Astrocyte (in vitro differentiated cells and primary cell): ENCODE results near the gene INPP5J. TPM values are rescaled to one million over a fixed set of nuclear protein-coding genes. Genes with fewer than 3 reads are reported as not detected.
"Not testable (repeated sequence)": the region's sequence is repeated elsewhere in the genome, so short reads cannot be mapped to it uniquely, and the experiment has no call there.

Experiments used
- DNase-seq: peaks from one replicate; pipeline ENCODE4 v3.0.0-alpha.2; 2010; ENCODE audit warnings: low read depth
- FAIRE-seq: peaks from 2 replicates; lab custom pipeline; 2011; peaks lifted over from hg19 to GRCh38; lab: Jason Lieb, UNC
- H2AFZ ChIP-seq: 2 replicates; pipeline ENCODE4 v1.6.0; 2012; ENCODE audit warnings: low read depth, low read length, inconsistent platforms
- H3K27ac ChIP-seq: 2 replicates; pipeline ENCODE4 v1.5.1; 2011; ENCODE audit warnings: low read depth, low read length, inconsistent platforms
- H3K27me3 ChIP-seq: 2 replicates; pipeline ENCODE4 v1.6.0; 2011; ENCODE audit warnings: low read length, inconsistent platforms; ENCODE audit not compliant: insufficient read depth
- H3K36me3 ChIP-seq: 2 replicates; pipeline ENCODE4 v1.5.1; 2011; ENCODE audit warnings: low read length, inconsistent platforms; ENCODE audit not compliant: insufficient read depth
- H3K4me1 ChIP-seq: 2 replicates; pipeline ENCODE4 v1.5.1; 2011; ENCODE audit warnings: low read length, inconsistent platforms; ENCODE audit not compliant: insufficient read depth
- H3K4me2 ChIP-seq: 2 replicates; pipeline ENCODE4 v1.6.0; 2012; ENCODE audit warnings: low read length, inconsistent platforms
- H3K4me3 ChIP-seq: 2 replicates; pipeline ENCODE4 v1.5.1; 2011; ENCODE audit warnings: low read depth, mild to moderate bottlenecking, low read length, inconsistent platforms; ENCODE audit not compliant: insufficient read depth
- H3K79me2 ChIP-seq: 2 replicates; pipeline ENCODE4 v1.6.0; 2012; ENCODE audit warnings: mild to moderate bottlenecking, low read length, inconsistent platforms; ENCODE audit not compliant: insufficient read depth
- H3K9ac ChIP-seq: 2 replicates; pipeline ENCODE4 v1.6.0; 2012; ENCODE audit warnings: mild to moderate bottlenecking, low read length, inconsistent platforms
- H3K9me3 ChIP-seq: 2 replicates; pipeline ENCODE4 v1.5.1; 2012; ENCODE audit warnings: low read depth, mild to moderate bottlenecking, low read length, inconsistent platforms; ENCODE audit not compliant: insufficient read depth
- H4K20me1 ChIP-seq: 2 replicates; pipeline ENCODE4 v1.6.0; 2012; ENCODE audit warnings: low read length, inconsistent platforms; ENCODE audit not compliant: insufficient read depth
- H3K27ac Mint-ChIP-seq: one replicate; pipeline ENCODE4 v1.8.0; 2021; ENCODE audit warnings: mild to moderate bottlenecking, mixed read lengths; ENCODE audit not compliant: unreplicated experiment
- H3K27me3 Mint-ChIP-seq: one replicate; pipeline ENCODE4 v1.8.0; 2021; ENCODE audit warnings: low read depth, mixed read lengths; ENCODE audit not compliant: unreplicated experiment
- H3K36me3 Mint-ChIP-seq: one replicate; pipeline ENCODE4 v1.8.0; 2021; ENCODE audit warnings: low read depth, mixed read lengths; ENCODE audit not compliant: unreplicated experiment
- H3K4me1 Mint-ChIP-seq: one replicate; pipeline ENCODE4 v1.8.0; 2021; ENCODE audit warnings: low read depth, mixed read lengths; ENCODE audit not compliant: unreplicated experiment
- H3K4me3 Mint-ChIP-seq: one replicate; pipeline ENCODE4 v1.8.0; 2021; ENCODE audit warnings: mild to moderate bottlenecking, moderate library complexity, mixed read lengths; ENCODE audit not compliant: unreplicated experiment
- H3K9me3 Mint-ChIP-seq: one replicate; pipeline ENCODE4 v1.8.0; 2021; ENCODE audit warnings: mild to moderate bottlenecking, mixed read lengths; ENCODE audit not compliant: unreplicated experiment
- CTCF ChIP-seq: IDR thresholded peaks from 2 replicates; pipeline ENCODE4 v1.5.1; 2011; ENCODE audit warnings: low read depth, mild to moderate bottlenecking, inconsistent platforms, low read length, moderate library complexity; ENCODE audit not compliant: insufficient read depth
- EZH2 ChIP-seq: IDR thresholded peaks from 2 replicates; pipeline ENCODE4 v1.6.1; 2012; ENCODE audit warnings: mild to moderate bottlenecking, low read length, inconsistent platforms; ENCODE audit not compliant: insufficient read depth
- total RNA-seq: library from RNA; stranded (reverse); gene quantifications from 2 replicates; pipeline ENCODE4 v1.2.1, GENCODE V29; 2021

Gene INPP5J
- total RNA-seq, 1 donor from 2014 or later: 3.0 TPM

DNA sequence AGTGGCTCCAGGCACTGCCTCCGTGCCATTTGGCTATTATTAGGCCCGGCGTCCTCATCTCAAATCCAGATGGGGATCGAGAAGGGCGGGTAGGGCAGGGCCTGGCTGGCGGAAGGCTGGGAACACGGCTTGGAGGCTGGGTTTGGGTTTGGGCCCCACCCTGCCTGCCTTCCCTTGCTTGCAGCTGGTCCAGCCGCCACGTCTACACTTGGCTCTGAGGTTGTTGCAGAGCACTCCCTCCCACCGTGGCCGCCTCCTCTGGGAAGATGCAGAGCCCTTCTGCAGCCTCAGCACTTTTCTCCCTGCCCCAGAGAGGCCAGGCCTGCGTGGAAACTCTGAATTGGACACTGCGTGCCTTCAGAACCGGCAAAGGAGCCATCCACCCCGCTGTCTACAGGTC lies 46.8 kb upstream of the INPP5J start:
- no peak overlapping the region for H3K27ac ChIP-seq
- Mint-ChIP-seq H3K4me3 (no peak overlapping the region), H3K36me3 (no peaks in the 10 kb centered on the region), H3K4me1 (no peaks in the 10 kb centered on the region), H3K9me3 (peaks cover 3% of the 10 kb centered on the region), H3K27me3 (peaks cover 6% of the 10 kb centered on the region), H3K27ac (no peak overlapping the region)
- no peaks in the 10 kb centered on the region for H3K27me3 ChIP-seq
- FAIRE-seq (no peak), DNase-seq (no peak)
- H3K9ac ChIP-seq: no peak overlapping the region
- H3K4me1 ChIP-seq: peaks cover 5% of the 10 kb centered on the region
- no peaks in the 10 kb centered on the region for H4K20me1 ChIP-seq
- H2AFZ ChIP-seq: no peak overlapping the region
- H3K4me3 ChIP-seq: no peak overlapping the region
- TF ChIP-seq EZH2 (no peak), CTCF (no peak)
- no peaks in the 10 kb centered on the region for H3K79me2 ChIP-seq
- no peak overlapping the region for H3K4me2 ChIP-seq
- no peaks in the 10 kb centered on the region for H3K36me3 ChIP-seq
- H3K9me3 ChIP-seq: no peaks in the 10 kb centered on the region

- H3K79me2 ChIP-seq: peaks cover 14% of the 10 kb centered on the region
- peaks cover 12% of the 10 kb centered on the region for H3K4me1 Mint-ChIP-seq
- no peak overlapping the region for H3K27ac Mint-ChIP-seq
- no peaks in the 10 kb centered on the region for H3K36me3 Mint-ChIP-seq
- no peak overlapping the region for H3K27ac ChIP-seq
- no peak overlapping the region for H3K4me3 Mint-ChIP-seq
- H3K4me3 ChIP-seq: no peak overlapping the region
- no peaks in the 10 kb centered on the region for H3K27me3 ChIP-seq
- no peaks in the 10 kb centered on the region for H3K36me3 ChIP-seq
- peaks cover 16% of the 10 kb centered on the region for H3K4me1 ChIP-seq
- H2AFZ ChIP-seq: no peak overlapping the region
- FAIRE-seq: no peak
- H3K9me3 ChIP-seq: no peaks in the 10 kb centered on the region
- DNase-seq: no peak
- peaks cover 7% of the 10 kb centered on the region for H3K9me3 Mint-ChIP-seq
- peaks cover 12% of the 10 kb centered on the region for H4K20me1 ChIP-seq
- H3K27me3 Mint-ChIP-seq: peaks cover 6% of the 10 kb centered on the region
- no peak overlapping the region for H3K4me2 ChIP-seq
- TF ChIP-seq EZH2 (no peak), CTCF (no peak)
- H3K9ac ChIP-seq: no peak overlapping the region
These were observed 45.1 kb upstream of the INPP5J start for GRCh38 chr22:31077681-31078080.

- H3K9me3 ChIP-seq, DNase-seq, H3K4me3 ChIP-seq, FAIRE-seq, H3K4me3 Mint-ChIP-seq, H3K36me3 Mint-ChIP-seq, H3K9me3 Mint-ChIP-seq, H3K4me2 ChIP-seq, H3K36me3 ChIP-seq, H3K27me3 Mint-ChIP-seq, H3K27me3 ChIP-seq, H3K9ac ChIP-seq, H3K27ac Mint-ChIP-seq, H3K27ac ChIP-seq: not testable (repeated sequence)
- Histone ChIP-seq H3K4me1 (peaks cover 23% of the 10 kb centered on the region), H3K79me2 (peaks cover 21% of the 10 kb centered on the region), H4K20me1 (peaks cover 19% of the 10 kb centered on the region), H2AFZ (peak overlapping the region; percentile 11)
- H3K4me1 Mint-ChIP-seq: peaks cover 15% of the 10 kb centered on the region
These were observed 44.4 kb upstream of the INPP5J start for GRCh38 chr22:31078389-31078788.
